Kidney capillary endothelial cell (primary cell): ENCODE measurements around the gene CCDC171.
"Not testable (repeated sequence)": the region's sequence is repeated elsewhere in the genome, so short reads cannot be mapped to it uniquely, and the experiment has no call there.

Experiments used
- DNase-seq: peaks from one replicate; pipeline ENCODE4 v3.0.0-alpha.2; 2018; ENCODE audit warnings: low spot score

CCDC171 gene

DNA sequence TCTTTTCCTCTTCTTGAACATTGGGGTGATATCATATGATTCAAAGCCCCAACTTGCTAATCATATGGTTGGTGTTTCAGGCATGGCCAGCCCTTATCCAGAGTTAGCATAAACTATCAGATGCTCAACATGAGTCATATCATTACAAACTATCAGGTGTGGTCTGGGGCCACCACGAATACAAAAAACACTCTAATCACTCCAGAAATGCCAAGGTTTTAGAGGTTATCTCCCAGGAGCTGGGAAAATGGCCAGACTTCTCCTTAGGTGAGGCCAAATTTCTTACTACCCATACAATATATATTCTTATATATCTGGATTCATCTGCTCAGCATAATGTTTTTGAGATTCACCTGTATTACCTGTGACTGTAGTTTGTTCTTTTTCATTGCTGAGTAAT is 210.5 kb downstream of the CCDC171 start:
- no peak for DNase-seq

DNA sequence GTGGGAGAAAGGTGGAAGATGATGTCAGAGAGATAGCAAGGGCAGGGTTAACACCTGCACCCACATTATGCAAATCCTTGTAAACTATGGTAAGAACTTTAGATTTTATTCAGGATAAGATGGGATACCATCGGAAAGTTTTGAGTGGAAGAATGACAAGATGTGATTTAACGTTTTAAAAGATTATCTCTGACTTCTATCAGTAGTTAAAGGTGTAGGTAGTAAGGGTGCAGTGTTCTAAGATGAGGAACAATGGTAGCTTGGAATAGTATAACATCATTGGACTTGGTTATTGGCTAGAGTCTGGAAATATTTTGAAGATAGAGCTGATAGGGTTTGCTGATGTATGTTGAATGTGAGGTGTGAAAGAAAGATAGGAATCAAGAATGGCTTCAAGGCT is 211.3 kb downstream of the CCDC171 start:
- no peak for DNase-seq

DNA sequence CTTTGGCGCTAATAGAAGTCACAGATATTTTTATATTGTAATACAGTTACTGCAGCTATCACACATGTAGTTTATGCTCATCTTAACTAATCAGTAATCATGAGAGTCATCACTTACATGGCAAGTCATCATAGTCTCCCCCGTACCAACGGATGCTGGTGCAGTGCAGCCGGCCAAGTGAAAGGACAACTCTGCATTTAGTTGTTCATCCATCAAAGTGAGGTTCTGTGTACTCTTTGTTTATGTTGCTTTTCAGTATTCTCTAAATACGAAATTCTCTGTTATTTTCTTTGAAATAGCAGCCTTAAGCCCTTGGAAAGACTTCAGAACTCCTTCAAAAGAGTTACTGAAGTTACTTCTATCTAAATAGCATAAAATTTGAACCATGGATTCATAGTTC is 216.7 kb downstream of the CCDC171 start:
- DNase-seq = no peak

DNA sequence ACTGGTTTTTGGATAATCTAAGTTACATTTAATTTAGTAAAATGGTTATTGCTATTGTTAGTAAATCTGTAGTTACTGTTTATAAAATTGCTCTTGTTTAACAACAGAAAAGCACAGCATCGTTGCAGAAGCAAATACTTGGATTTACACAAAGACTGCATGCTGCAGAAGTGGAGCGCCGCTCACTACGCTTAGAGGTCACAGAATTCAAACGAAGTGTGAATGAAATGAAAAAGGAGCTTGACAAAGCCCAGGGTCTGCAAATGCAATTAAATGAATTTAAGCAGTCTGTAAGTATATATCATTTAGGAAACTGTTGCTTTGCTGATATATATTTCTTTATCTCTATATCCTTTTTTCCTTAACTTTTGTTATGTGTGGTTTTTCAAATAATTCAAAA is 226.0 kb downstream of the CCDC171 start:
- DNase-seq = no peak

DNA sequence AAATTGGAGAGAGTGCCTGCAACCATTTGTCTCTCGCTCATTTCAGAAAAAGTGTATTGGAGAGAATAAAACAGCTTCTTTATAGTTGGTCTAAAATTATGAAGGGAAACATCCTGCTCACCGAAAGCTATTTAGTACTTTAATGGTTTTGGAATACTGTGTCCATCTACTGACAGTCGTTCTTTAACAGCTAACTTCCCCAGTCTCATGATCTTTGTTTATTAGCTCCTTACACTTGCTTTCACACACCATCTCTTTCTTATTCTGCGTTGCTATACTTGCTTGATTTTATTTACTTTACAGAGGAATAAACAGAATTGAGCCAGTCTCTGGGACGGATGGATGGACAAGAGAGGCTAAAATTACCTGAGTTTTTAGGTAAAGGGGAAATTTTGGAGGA is 229.3 kb downstream of the CCDC171 start:
- DNase-seq = no peak

DNA sequence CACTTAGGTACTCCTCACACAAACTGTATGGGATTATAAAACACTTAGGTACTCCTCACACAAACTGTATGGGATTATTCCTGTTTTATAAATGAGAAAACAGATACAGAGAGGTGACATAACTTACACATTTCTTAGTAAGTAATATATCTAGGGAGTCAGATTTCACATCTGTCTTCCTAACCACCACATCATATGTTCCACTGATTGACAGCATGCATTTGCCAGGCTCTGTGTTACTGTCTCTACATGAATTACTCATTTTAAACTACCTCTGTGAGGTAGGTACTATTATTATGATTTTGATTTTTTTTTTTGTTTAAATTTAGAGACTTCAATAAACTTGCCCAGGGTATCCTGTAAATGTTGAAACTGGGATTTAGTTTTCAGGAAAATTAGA is 232.7 kb downstream of the CCDC171 start:
- DNase-seq = no peak

DNA sequence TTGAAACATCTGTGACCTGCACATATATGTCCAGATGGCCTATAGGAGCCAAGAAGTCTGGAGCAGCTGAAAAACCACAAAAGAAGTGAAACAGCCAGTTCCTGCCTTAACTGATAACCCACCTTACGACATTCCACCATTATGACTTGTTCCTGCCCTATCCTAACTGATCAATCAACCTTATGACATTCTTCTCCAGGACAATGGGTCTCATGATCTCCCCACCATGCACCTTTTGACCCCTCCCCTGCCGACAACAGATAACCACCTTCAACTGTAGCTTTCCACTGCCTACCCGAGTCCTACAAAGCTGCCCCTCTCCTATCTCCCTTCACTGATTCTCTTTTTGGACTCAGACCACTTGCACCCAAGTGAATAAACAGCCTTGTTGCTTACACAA is 233.8 kb downstream of the CCDC171 start:
- no peak for DNase-seq

DNA sequence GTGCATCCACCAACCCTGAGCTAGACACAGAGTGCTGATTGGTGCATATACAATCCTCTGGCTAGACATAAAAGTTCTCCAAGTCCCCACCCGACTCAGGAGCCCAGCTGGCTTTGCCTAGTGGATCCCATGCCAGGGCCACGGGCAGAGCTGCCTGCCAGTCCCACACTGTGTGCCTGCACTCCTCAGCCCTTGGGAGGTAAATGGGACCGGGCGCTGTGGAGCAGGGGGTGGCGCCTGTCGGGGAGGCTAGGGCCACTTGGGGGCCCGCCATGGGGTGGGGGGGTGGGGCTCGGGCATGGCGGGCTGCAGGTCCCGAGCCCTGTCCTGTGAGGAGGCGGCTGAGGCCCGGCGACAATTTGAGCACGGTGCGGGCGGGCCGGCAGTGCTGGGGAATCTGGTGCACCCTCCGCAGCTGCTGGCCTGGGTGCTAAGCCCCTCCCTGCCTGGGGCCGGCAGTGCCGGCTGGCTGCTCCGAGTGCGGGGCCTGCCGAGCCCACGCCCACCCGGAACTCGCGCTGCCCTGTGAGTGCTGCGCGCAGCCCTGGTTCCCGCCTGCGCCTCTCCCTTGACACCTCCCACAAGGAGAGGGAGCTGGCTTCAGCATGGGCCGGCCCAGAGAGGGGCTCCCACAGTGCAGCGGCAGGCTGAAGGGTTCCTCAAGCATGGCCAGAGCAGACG is 257.5 kb downstream of the CCDC171 start:
- not testable (repeated sequence) for DNase-seq

DNA sequence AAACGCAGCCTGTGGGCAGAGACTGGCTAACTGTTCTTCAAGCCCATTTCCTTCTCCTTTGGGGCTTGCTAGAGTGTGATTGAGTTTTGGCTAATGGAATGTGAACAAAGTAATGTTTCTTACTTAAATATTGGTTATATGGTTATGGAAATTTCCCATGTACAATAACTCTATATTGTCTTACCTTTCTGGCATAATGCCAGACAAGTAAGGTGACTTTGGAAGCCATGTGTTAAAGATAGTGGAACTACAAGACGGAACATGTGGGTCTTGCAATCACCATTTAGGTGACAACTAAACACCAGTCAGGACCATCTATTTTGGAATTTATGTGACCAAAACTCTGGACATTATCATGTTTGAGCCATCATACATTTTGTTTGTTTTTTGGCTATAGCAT is 260.2 kb downstream of the CCDC171 start:
- DNase-seq = no peak

DNA sequence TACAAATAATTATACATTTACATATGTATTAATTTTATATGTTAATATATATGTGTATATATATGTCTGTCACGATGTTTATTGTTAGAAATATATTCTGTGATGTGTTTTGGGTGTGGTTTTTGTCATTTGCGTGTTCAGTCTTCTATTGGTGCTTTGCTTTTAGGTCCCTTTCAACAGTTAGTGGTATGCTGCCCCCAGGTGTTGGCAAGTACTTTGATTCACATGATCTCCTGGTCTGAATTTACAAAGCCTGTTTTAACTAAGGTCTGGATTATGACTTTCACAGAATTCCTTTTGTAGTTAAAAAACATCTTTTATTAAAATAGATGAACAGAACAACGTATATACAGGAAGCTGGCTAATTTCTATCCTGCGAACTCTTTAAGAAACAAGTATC is 271.5 kb downstream of the CCDC171 start:
- no peak for DNase-seq

DNA sequence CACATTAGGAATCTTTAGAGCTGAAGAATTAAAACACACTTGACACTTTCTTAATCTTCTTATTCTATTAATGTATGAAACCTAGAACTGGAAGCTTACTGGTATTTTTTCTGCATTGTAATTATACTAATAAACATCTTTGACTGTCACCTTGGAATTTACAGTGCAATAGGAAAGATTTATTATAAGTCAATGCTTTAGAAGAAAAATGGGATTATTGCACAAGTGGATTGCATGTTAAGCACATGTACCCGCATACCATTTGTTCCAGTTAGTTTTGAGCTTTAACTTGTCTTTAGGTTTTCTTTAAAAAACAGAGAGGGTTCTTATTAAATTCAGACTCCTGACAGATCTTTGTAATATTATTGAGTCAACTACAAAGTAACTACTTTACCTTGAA is 278.5 kb downstream of the CCDC171 start:
- no peak for DNase-seq

DNA sequence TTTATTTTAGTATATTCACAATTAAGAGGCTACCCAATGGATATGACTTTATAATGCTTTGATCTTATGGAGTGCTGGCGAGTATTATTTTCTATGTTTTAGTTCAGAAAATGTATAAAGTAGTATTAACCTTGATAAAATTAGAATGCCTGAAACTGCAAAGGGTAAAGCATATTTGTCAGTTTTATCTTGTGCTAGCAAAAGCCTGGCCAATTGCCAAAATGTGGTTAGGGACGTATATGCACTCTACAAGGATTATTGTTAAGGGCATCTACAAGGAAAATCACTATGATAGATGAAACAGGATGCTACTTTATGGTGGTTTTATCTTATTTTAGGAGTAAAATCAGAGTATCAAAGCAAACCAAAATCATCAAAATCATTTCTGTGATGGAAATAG is 281.7 kb downstream of the CCDC171 start:
- no peak for DNase-seq

DNA sequence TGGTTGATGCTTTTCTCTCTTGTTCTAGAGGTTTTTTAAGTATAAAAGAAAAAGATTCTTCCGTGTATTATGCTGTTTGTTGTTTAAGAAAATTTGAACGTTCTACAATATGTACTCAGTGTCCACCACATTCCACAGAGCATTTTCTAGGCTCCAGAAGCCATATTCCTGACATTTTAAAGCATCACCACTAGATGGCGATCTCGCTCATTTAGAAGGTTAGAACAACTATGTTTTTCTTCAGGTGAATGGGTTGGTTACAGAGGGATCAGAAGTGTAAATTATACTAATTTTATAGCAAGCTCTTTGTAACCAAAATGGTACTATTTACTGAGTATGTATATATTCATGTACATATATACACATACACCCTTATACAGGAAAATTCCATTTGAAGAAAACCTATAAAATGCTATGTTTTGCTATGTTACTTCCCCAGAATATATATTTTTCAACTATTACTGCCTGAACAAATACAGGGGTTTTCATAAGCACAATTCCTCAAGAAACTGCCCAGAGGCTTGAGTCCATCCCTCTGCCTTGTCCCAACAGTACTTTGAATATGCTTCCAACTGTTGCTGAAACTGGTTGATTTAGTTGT is 284.3 kb downstream of the CCDC171 start:
- DNase-seq = peak; percentile 52

DNA sequence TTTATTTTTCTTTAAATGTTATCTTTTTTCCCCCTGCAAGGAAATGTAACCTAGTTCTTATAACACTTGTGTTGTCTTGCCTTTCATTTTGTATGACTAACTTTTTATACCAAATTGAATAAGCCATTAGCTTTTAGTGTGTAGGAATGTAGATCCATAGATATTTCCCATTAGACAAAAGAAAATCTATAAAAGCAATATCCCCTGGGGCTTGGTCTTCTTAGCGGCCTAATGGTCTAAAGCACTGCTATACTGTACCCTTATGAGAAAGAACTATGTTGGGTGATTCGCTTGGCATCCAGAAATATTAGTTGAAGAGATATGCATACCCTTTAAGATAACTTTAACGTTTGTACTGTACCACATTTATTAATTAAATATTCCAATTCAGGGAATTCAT is 289.2 kb downstream of the CCDC171 start:
- no peak for DNase-seq

DNA sequence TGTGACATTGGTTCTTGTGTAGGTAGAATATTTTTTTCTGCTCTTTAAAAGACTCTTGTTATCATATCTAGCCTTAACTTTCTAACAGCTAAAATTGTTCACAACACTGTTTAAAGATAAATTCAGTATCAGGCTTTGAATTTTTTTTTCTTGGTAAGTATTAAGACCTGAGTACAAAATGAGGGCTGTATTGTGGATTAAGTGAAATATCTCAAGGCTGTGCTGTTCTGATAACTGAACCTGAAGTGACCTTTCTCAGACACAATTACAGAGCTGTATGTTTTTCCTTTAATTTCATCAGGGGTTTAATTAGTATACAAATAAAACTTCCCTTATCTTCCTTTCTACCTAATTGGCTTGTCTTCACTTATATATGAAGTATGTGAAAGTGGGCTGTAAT is 290.5 kb downstream of the CCDC171 start:
- no peak for DNase-seq

DNA sequence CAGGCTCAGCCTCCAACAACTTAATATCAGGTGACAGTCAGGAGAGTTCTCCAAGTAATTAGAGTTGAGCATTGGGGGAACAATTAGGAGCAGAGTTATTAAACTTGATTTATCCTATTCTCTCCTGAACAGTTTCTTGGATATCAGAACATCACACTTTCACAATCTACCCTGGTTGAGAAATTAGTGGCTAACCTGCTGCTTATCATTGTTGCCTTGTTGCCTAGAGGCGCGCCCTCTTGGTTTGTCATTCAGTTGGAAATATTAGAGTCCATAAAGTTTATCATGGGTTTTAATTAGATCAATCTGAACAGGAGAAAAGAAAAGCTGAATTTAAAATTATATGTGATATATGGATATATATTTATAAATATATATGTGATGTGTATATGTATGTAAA is 291.1 kb downstream of the CCDC171 start:
- DNase-seq = no peak

DNA sequence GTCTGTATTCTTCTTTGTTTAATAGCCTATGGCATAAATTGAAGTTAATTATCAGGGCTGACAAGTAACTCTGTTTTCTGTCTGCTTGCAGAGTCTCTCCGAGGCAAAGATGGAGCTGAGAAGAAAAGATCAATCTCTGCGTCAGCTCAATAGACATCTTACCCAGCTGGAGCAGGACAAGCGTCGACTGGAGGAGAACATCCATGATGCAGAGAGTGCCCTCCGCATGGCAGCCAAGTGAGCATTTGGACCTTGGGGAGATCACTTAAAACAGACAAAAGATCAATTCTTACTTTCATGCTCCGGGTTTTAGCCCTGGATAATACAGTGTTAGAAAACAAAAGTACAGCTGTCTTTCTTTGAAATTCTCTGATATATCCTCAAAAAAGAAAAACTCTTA is 293.8 kb downstream of the CCDC171 start:
- no peak for DNase-seq

DNA sequence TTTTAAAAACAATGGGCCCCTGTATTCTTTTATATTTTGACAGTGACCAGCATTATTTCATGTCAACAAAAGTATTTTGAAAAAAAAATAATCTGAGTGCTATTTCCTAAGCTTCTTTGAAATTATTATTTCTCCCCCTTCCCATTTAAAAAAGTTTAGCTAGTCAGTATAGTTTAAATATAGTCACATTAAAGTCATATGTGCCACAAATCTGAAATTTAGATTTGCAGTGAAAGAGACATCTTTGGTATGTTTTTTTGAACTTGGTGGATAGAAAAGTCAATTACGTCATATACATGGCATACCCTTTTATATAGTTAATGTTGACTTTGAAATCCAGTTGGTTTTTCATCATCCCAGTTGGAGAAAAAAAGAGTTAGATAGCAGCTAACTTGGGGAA is 297.0 kb downstream of the CCDC171 start:
- DNase-seq = no peak

DNA sequence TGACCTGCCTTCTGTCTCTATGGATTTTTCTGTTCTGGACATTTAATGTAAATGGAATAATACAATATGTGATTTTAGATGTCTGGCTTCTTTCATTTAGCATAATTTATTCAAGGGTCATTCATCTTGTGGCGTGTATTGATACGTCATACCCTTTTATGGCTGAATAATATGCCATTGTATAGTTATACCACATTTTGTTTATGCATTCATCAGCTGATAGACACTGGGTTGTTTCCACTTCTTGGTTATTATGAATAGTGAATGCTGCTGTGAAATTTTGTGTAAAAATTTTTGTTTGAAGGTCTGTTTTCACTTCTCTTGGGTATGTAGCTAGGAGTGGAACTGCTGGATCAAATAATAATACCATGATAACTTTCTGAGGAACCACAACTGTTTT is 298.9 kb downstream of the CCDC171 start:
- no peak for DNase-seq

DNA sequence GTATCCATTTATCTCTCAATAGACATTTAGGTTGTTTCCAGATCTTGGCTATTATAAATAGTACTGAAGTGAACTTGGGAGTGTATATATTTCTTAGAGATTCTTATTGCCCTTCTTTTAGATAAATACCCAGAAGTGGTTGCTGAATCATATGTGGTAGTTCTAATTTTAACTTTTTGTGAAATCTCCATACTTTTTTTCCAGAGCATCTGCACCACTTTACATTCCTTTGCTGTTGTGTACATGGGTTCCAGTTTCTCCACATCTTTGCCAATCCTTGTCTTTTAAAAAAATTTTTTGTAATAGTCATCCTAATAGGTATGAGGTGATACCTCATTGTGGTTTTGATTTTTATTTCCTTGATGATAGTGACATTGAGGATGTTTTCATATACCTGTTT is 303.7 kb downstream of the CCDC171 start:
- DNase-seq = no peak

DNA sequence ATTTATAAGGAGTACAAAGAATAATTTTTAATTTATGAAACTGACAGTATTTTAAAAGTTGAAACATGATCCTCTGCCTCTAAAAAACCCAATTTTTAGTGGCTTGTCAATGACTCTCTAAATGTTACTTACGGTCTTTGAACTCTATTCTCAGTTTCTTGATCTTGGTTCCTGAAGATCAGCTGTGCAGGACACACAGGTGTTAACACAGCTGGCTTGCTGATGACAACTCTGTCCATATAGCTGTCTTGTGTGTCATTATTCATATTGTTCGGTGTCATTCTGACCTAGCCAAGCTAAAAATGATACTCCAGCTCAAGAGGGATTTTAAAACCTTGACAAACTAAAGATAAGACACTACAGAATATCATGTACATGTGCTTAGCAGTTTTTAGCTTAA is 314.5 kb downstream of the CCDC171 start:
- DNase-seq = no peak

DNA sequence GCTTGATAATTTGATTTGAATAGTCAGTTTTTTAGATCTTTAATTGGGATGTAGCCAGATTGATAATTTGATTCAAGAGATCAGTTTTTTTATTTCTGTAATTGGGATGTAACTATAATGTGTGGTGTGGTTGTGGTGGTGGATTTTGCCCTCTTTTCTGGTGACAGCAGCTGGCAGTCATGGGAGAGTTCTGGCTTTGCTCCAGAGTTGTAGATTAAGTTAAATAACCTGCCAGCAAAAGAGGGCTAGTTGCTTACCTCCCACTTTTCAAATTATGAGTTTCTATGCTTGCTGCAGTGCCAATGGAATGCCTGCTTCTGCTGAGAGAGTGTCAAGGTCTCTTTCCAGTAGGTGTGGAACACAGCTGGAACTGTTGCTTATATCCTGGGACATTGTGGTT is 315.1 kb downstream of the CCDC171 start:
- DNase-seq = no peak

DNA sequence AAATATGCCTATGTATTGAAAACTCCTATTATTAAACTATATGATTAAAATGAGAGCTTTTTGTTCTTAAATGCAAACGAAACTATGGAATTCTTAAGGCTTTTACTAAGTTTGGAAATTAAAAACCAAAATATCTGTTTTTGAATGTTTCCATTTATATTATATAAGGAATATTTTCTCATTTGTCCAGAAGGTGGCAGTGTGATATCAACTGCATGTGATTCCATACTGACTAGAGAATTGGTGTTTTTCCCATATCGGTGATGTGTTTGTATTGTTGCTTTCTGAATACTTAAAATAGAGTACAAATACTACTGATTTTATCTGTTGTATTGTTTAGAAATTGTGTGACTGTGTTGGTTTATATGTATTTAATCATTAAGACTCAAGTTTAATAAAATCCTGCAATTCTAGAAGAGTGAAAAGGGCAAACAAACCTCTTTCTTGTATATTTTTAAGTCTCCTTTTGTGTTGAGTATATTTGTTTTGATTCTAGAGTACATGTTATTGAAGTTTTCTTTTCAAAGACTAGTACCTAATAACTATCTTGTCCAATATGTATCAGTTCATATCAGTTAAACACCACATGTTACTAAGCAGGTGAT is 320.8 kb downstream of the CCDC171 start:
- peak; percentile 53 for DNase-seq

DNA sequence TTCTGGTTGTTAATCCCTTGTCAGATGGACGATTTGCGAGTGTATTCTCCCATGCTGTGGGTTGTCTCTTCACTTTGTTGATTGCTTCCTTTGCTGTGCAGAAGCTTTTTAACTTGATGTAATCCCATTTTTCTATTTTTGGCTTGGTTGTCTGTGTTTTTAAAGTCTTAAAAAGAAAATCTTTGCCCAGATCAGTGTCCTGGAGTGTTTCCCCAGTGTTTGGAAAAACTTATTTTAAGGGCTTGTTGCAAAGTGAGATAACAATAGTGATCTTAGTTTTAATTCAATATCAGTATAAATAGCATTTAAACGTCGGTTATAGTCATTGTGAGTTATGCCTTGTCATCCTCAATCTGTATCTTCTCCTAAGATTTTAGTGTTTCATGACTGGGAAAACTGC is 329.5 kb downstream of the CCDC171 start:
- no peak for DNase-seq
